ENCODE results near the gene MIPEP. TPM values are rescaled to one million over a fixed set of nuclear protein-coding genes. Genes with fewer than 3 reads are reported as not detected.

MIPEP gene
- total and polyA plus RNA-seq, 2 donors = 13.2 to 22.7 TPM

DNA sequence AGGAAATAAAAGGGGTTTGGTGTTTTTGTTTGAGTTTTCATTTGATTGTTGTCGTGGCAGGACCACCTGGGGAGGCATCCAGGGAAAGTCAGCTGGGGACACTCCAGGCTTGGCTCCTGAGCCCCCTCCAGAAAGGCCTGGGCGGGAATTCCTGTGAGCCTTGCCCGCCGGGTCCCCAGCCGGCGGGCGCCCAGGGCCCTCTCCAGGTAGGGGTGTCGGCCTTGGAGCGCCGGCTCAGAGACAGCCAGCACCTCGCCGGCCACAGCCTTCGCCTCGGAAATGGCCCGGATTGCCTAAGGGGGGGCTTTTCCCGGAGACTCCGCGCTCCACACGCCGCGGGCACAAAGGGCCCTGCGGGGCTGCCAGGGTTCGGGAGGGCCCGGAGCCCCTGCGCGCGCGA is 194.0 kb downstream of the MIPEP start:
- H3K4me1 ChIP-seq (ENCODE audit: control insufficient read depth in 2 of 2, insufficient read depth in 2 of 2, low read length in 2 of 2) = peaks cover 0 to 18% of the 10 kb centered on the region in 2 donors
- no peaks in the 10 kb centered on the region for H3K36me3 ChIP-seq (ENCODE audit: control insufficient read depth in 2 of 2, insufficient read depth in 2 of 2, low read length in 1 of 2)
- WGBS = 83% methylated on average over 28 of the region's 28 CpGs
- no peak overlapping the region for H3K27ac ChIP-seq (ENCODE audit: low read depth in 1 of 2, low read length in 1 of 2)
- no peaks in the 10 kb centered on the region for H3K9me3 ChIP-seq (ENCODE audit: control insufficient read depth in 2 of 2, insufficient read depth in 1 of 2, low read length in 1 of 2)
- H3K27me3 ChIP-seq (ENCODE audit: control insufficient read depth in 2 of 2, insufficient read depth in 1 of 2, low read length in 1 of 2) = no peaks in the 10 kb centered on the region
- DNase-seq (ENCODE audit: low read depth in 6 of 9, low spot score in 9 of 9) = no peak
- peak overlapping the region in 1 of 2 donors; percentile 35 for H3K4me3 ChIP-seq (ENCODE audit: low read length in 2 of 2)

GRCh38 chr13:23692816-23693215 is 196.4 kb downstream of the MIPEP start:
- DNase-seq (ENCODE audit: low read depth in 6 of 9, low spot score in 9 of 9) = no peak
- H3K36me3 ChIP-seq (ENCODE audit: control insufficient read depth in 2 of 2, insufficient read depth in 2 of 2, low read length in 1 of 2) = no peaks in the 10 kb centered on the region
- H3K27ac ChIP-seq (ENCODE audit: low read depth in 1 of 2, low read length in 1 of 2) = no peak overlapping the region
- peaks cover 0 to 18% of the 10 kb centered on the region in 2 donors for H3K4me1 ChIP-seq (ENCODE audit: control insufficient read depth in 2 of 2, insufficient read depth in 2 of 2, low read length in 2 of 2)
- WGBS = 93% methylated on average over 3 of the region's 3 CpGs
- H3K4me3 ChIP-seq (ENCODE audit: low read length in 2 of 2) = no peak overlapping the region
- H3K9me3 ChIP-seq (ENCODE audit: control insufficient read depth in 2 of 2, insufficient read depth in 1 of 2, low read length in 1 of 2) = no peaks in the 10 kb centered on the region
- H3K27me3 ChIP-seq (ENCODE audit: control insufficient read depth in 2 of 2, insufficient read depth in 1 of 2, low read length in 1 of 2) = no peaks in the 10 kb centered on the region

GRCh38 chr13:23690668-23691067 is 198.5 kb downstream of the MIPEP start:
- Histone ChIP-seq H3K27me3 (ENCODE audit: control insufficient read depth in 2 of 2, insufficient read depth in 1 of 2, low read length in 1 of 2) (no peaks in the 10 kb centered on the region), H3K9me3 (ENCODE audit: control insufficient read depth in 2 of 2, insufficient read depth in 1 of 2, low read length in 1 of 2) (no peaks in the 10 kb centered on the region), H3K27ac (ENCODE audit: low read depth in 1 of 2, low read length in 1 of 2) (no peak overlapping the region), H3K4me1 (ENCODE audit: control insufficient read depth in 2 of 2, insufficient read depth in 2 of 2, low read length in 2 of 2) (peaks cover 0 to 5% of the 10 kb centered on the region in 2 donors), H3K4me3 (ENCODE audit: low read length in 2 of 2) (no peak overlapping the region), H3K36me3 (ENCODE audit: control insufficient read depth in 2 of 2, insufficient read depth in 2 of 2, low read length in 1 of 2) (no peaks in the 10 kb centered on the region)
- WGBS = 97% methylated on average over 3 of the region's 3 CpGs
- DNase-seq (ENCODE audit: low read depth in 6 of 9, low spot score in 9 of 9) = no peak

DNA sequence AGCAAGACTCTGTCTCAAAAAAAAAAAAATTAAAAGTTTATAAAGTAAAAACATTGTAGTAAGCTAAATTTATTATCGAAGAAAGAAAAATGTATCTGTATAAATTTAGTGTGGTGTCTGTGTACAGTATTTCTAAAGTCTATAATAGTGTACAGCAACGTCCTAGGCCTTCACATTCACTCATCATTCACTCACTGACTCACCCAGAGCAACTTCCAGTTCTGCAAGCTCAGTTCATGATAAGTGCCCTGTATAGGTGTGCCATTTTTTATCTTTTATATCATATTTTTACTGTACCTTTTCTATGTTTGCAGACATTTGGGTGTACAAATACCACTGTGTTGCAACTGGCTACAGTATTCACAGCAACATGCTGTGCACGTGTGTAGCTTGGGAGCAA is 200.9 kb downstream of the MIPEP start:
- Histone ChIP-seq H3K27ac (ENCODE audit: low read depth in 1 of 2, low read length in 1 of 2) (no peak overlapping the region), H3K9me3 (ENCODE audit: control insufficient read depth in 2 of 2, insufficient read depth in 1 of 2, low read length in 1 of 2) (peaks cover 0 to 2% of the 10 kb centered on the region in 2 donors), H3K27me3 (ENCODE audit: control insufficient read depth in 2 of 2, insufficient read depth in 1 of 2, low read length in 1 of 2) (no peaks in the 10 kb centered on the region), H3K4me1 (ENCODE audit: control insufficient read depth in 2 of 2, insufficient read depth in 2 of 2, low read length in 2 of 2) (no peaks in the 10 kb centered on the region), H3K36me3 (ENCODE audit: control insufficient read depth in 2 of 2, insufficient read depth in 2 of 2, low read length in 1 of 2) (no peaks in the 10 kb centered on the region), H3K4me3 (ENCODE audit: low read length in 2 of 2) (no peak overlapping the region)
- no peak for DNase-seq (ENCODE audit: low read depth in 6 of 9, low spot score in 9 of 9)
- WGBS = 93% methylated on average over 3 of the region's 3 CpGs

- 97% methylated on average over 5 of the region's 5 CpGs for WGBS
- DNase-seq (ENCODE audit: low read depth in 6 of 9, low spot score in 9 of 9) = no peak
- no peak overlapping the region for H3K27ac ChIP-seq (ENCODE audit: low read depth in 1 of 2, low read length in 1 of 2)
- no peaks in the 10 kb centered on the region for H3K27me3 ChIP-seq (ENCODE audit: control insufficient read depth in 2 of 2, insufficient read depth in 1 of 2, low read length in 1 of 2)
- H3K9me3 ChIP-seq (ENCODE audit: control insufficient read depth in 2 of 2, insufficient read depth in 1 of 2, low read length in 1 of 2) = peaks cover 0 to 2% of the 10 kb centered on the region in 2 donors
- no peaks in the 10 kb centered on the region for H3K36me3 ChIP-seq (ENCODE audit: control insufficient read depth in 2 of 2, insufficient read depth in 2 of 2, low read length in 1 of 2)
- H3K4me1 ChIP-seq (ENCODE audit: control insufficient read depth in 2 of 2, insufficient read depth in 2 of 2, low read length in 2 of 2) = no peaks in the 10 kb centered on the region
- no peak overlapping the region for H3K4me3 ChIP-seq (ENCODE audit: low read length in 2 of 2)
Measured at GRCh38 chr13:23687614-23688013, 201.6 kb downstream of the MIPEP start.

- Histone ChIP-seq H3K36me3 (ENCODE audit: control insufficient read depth in 2 of 2, insufficient read depth in 2 of 2, low read length in 1 of 2) (no peaks in the 10 kb centered on the region), H3K27ac (ENCODE audit: low read depth in 1 of 2, low read length in 1 of 2) (no peak overlapping the region), H3K27me3 (ENCODE audit: control insufficient read depth in 2 of 2, insufficient read depth in 1 of 2, low read length in 1 of 2) (no peaks in the 10 kb centered on the region), H3K9me3 (ENCODE audit: control insufficient read depth in 2 of 2, insufficient read depth in 1 of 2, low read length in 1 of 2) (peaks cover 0 to 2% of the 10 kb centered on the region in 2 donors), H3K4me1 (ENCODE audit: control insufficient read depth in 2 of 2, insufficient read depth in 2 of 2, low read length in 2 of 2) (no peaks in the 10 kb centered on the region), H3K4me3 (ENCODE audit: low read length in 2 of 2) (no peak overlapping the region)
- 96% methylated on average over 3 of the region's 3 CpGs for WGBS
- DNase-seq (ENCODE audit: low read depth in 6 of 9, low spot score in 9 of 9) = no peak
Measured at GRCh38 chr13:23686948-23687347, 202.3 kb downstream of the MIPEP start.

DNA sequence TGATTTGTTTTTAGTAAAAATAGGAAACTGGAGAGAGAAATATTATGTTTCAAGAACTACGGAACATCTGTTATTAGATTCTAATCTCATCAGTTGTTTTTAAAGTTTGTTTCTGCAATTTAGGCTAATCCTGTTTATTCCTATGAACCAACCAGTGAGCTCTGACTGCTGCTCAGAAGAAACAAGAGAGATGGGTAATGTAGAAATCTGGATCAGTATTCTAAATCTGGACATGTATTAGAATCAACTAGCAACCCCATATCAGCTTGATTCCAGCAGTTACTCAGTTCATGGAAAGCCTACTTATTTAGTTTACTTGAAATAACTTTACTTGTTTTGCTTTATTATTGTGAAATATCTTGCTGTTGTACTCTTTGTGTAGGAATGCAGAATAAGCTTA is 203.8 kb downstream of the MIPEP start:
- Histone ChIP-seq H3K27me3 (ENCODE audit: control insufficient read depth in 2 of 2, insufficient read depth in 1 of 2, low read length in 1 of 2) (no peaks in the 10 kb centered on the region), H3K36me3 (ENCODE audit: control insufficient read depth in 2 of 2, insufficient read depth in 2 of 2, low read length in 1 of 2) (no peaks in the 10 kb centered on the region), H3K4me1 (ENCODE audit: control insufficient read depth in 2 of 2, insufficient read depth in 2 of 2, low read length in 2 of 2) (no peaks in the 10 kb centered on the region), H3K27ac (ENCODE audit: low read depth in 1 of 2, low read length in 1 of 2) (no peak overlapping the region), H3K9me3 (ENCODE audit: control insufficient read depth in 2 of 2, insufficient read depth in 1 of 2, low read length in 1 of 2) (peaks cover 0 to 2% of the 10 kb centered on the region in 2 donors), H3K4me3 (ENCODE audit: low read length in 2 of 2) (no peak overlapping the region)
- no peak for DNase-seq (ENCODE audit: low read depth in 6 of 9, low spot score in 9 of 9)
- 98% methylated on average over 1 of the region's 1 CpG for WGBS

DNA sequence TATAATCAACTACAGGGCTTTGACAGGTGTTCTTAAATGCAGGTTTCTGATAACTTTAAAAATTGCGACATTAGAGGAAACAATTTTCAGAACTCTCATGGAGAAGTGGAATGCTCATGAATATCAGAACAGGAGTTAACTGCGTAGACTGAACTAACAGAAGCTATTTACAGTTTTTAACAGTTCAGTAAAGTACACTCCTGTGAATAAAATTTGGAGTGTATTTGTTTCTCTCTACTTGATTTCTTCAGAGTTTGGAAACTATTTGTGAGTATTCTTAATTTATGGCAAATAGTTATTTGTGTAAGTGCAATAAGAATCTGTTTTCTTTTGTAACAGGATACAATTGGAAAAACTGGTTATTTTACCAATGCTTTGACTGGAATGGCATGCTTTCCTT is 204.6 kb downstream of the MIPEP start:
- peak in 1 of 9 donors; percentile 10 for DNase-seq (ENCODE audit: low read depth in 6 of 9, low spot score in 9 of 9)
- no peak overlapping the region for H3K27ac ChIP-seq (ENCODE audit: low read depth in 1 of 2, low read length in 1 of 2)
- no peaks in the 10 kb centered on the region for H3K4me1 ChIP-seq (ENCODE audit: control insufficient read depth in 2 of 2, insufficient read depth in 2 of 2, low read length in 2 of 2)
- H3K27me3 ChIP-seq (ENCODE audit: control insufficient read depth in 2 of 2, insufficient read depth in 1 of 2, low read length in 1 of 2) = no peaks in the 10 kb centered on the region
- no peaks in the 10 kb centered on the region for H3K36me3 ChIP-seq (ENCODE audit: control insufficient read depth in 2 of 2, insufficient read depth in 2 of 2, low read length in 1 of 2)
- 95% methylated on average over 2 of the region's 2 CpGs for WGBS
- H3K4me3 ChIP-seq (ENCODE audit: low read length in 2 of 2) = no peak overlapping the region
- H3K9me3 ChIP-seq (ENCODE audit: control insufficient read depth in 2 of 2, insufficient read depth in 1 of 2, low read length in 1 of 2) = peaks cover 0 to 2% of the 10 kb centered on the region in 2 donors

- no peak overlapping the region for H3K4me3 ChIP-seq (ENCODE audit: low read length in 2 of 2)
- no peaks in the 10 kb centered on the region for H3K4me1 ChIP-seq (ENCODE audit: control insufficient read depth in 2 of 2, insufficient read depth in 2 of 2, low read length in 2 of 2)
- H3K27ac ChIP-seq (ENCODE audit: low read depth in 1 of 2, low read length in 1 of 2) = no peak overlapping the region
- DNase-seq (ENCODE audit: low read depth in 6 of 9, low spot score in 9 of 9) = no peak
- no peaks in the 10 kb centered on the region for H3K36me3 ChIP-seq (ENCODE audit: control insufficient read depth in 2 of 2, insufficient read depth in 2 of 2, low read length in 1 of 2)
- peaks cover 0 to 2% of the 10 kb centered on the region in 2 donors for H3K9me3 ChIP-seq (ENCODE audit: control insufficient read depth in 2 of 2, insufficient read depth in 1 of 2, low read length in 1 of 2)
- 86% methylated on average over 4 of the region's 4 CpGs for WGBS
- no peaks in the 10 kb centered on the region for H3K27me3 ChIP-seq (ENCODE audit: control insufficient read depth in 2 of 2, insufficient read depth in 1 of 2, low read length in 1 of 2)
Measured at GRCh38 chr13:23683084-23683483, 206.1 kb downstream of the MIPEP start.
